ENCODE results near the gene PTMA.

Gene PTMA

DNA sequence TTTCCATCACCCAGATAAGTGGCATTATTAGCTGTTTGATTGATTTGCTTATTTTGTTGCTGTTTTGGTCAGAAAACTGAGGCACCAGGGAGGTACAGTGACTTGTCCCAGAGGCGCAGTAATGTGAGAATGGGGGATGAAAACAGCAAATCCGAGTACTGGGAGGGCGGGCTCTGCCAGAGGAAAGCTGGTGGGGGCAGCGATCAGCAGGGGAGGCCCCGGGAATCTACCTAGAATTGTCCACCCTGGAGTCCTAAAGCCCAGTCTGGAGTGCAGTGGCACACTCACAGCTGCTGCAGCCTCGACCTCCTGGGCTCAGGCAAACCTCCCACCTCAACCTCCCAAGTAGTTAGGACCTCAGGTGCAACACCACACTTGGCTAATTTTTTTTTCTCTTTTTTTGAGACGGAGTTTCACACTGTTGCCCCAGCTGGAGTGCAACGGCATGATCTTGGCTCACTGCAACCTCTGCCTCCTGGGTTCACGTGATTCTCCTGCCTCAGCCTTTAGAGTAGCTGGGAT, 17.0 kb upstream of the PTMA start:
- TF ChIP-seq, protein P1, sequence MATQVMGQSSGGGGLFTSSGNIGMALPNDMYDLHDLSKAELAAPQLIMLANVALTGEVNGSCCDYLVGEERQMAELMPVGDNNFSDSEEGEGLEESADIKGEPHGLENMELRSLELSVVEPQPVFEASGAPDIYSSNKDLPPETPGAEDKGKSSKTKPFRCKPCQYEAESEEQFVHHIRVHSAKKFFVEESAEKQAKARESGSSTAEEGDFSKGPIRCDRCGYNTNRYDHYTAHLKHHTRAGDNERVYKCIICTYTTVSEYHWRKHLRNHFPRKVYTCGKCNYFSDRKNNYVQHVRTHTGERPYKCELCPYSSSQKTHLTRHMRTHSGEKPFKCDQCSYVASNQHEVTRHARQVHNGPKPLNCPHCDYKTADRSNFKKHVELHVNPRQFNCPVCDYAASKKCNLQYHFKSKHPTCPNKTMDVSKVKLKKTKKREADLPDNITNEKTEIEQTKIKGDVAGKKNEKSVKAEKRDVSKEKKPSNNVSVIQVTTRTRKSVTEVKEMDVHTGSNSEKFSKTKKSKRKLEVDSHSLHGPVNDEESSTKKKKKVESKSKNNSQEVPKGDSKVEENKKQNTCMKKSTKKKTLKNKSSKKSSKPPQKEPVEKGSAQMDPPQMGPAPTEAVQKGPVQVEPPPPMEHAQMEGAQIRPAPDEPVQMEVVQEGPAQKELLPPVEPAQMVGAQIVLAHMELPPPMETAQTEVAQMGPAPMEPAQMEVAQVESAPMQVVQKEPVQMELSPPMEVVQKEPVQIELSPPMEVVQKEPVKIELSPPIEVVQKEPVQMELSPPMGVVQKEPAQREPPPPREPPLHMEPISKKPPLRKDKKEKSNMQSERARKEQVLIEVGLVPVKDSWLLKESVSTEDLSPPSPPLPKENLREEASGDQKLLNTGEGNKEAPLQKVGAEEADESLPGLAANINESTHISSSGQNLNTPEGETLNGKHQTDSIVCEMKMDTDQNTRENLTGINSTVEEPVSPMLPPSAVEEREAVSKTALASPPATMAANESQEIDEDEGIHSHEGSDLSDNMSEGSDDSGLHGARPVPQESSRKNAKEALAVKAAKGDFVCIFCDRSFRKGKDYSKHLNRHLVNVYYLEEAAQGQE (IDR thresholded peaks at IDR 0.05; ENCODE audit: insufficient read depth in 1 of 2, low read depth in 2 of 2, low read length in 2 of 2): no peak
- no peak for TF ChIP-seq SIN3A (IDR thresholded peaks at IDR 0.05; ENCODE audit: borderline replicate concordance, insufficient read depth, low read length)
- no peak for TF ChIP-seq POLR2AphosphoS5 (IDR thresholded peaks at IDR 0.05; ENCODE audit: low read depth, low read length)
- TF ChIP-seq FOXP2 (optimal IDR thresholded peaks at IDR 0.05; ENCODE audit: borderline replicate concordance, extremely low read depth, extremely low read length, insufficient read depth): no peak
- no peak for TF ChIP-seq TAF1 (IDR thresholded peaks at IDR 0.05; ENCODE audit: borderline replicate concordance, insufficient read depth, low read length)

DNA sequence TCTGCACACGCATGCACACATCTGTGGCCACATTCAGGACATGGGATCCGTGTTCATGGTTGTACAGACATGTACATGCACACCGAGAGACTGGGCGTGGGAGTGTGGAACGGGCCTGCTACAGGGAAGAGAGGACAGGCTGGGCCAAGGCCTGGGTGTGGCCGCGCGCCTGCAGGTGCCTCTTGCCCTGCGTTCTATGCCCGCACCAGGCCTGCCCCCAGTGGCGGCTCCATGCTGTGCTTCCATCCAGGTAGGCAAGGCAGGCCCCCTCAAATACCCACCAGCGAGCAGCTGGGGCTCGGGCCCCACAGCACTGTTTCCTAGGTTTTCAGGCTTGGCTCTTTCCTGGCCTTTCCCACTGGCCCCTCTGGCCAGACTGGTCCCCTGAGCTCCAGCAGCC, 15.5 kb upstream of the PTMA start:
- no peak for TF ChIP-seq FOXP2 (optimal IDR thresholded peaks at IDR 0.05; ENCODE audit: borderline replicate concordance, extremely low read depth, extremely low read length, insufficient read depth)
- TF ChIP-seq, protein P1 (IDR thresholded peaks at IDR 0.05; ENCODE audit: insufficient read depth in 1 of 2, low read depth in 2 of 2, low read length in 2 of 2): no peak
- TF ChIP-seq SIN3A (IDR thresholded peaks at IDR 0.05; ENCODE audit: borderline replicate concordance, insufficient read depth, low read length): no peak
- no peak for TF ChIP-seq TAF1 (IDR thresholded peaks at IDR 0.05; ENCODE audit: borderline replicate concordance, insufficient read depth, low read length)
- TF ChIP-seq POLR2AphosphoS5 (IDR thresholded peaks at IDR 0.05; ENCODE audit: low read depth, low read length): no peak

DNA sequence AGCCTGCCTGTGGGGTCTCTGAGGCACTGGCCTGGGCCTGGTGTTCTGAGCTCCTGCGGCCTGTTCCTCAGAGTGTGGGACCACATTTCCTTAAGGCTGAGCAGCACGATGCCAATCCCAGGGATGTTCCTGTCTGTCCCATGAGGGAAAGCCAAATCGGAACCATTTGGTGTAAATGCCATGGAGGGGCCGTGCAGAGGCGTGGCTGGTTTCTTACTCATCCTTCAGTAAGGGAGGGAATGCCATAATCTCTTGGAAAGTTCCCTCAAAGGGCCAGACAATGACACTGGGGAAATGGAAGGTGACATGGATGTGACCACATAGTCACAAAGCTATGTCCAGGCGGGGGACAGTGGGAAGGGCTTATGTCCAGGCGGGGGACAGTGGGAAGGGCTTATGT, 14.4 kb upstream of the PTMA start:
- TF ChIP-seq SIN3A (IDR thresholded peaks at IDR 0.05; ENCODE audit: borderline replicate concordance, insufficient read depth, low read length) (no peak), FOXP2 (optimal IDR thresholded peaks at IDR 0.05; ENCODE audit: borderline replicate concordance, extremely low read depth, extremely low read length, insufficient read depth) (no peak), POLR2AphosphoS5 (IDR thresholded peaks at IDR 0.05; ENCODE audit: low read depth, low read length) (no peak), TAF1 (IDR thresholded peaks at IDR 0.05; ENCODE audit: borderline replicate concordance, insufficient read depth, low read length) (no peak)
- TF ChIP-seq, protein P1 (IDR thresholded peaks at IDR 0.05; ENCODE audit: insufficient read depth in 1 of 2, low read depth in 2 of 2, low read length in 2 of 2): no peak

DNA sequence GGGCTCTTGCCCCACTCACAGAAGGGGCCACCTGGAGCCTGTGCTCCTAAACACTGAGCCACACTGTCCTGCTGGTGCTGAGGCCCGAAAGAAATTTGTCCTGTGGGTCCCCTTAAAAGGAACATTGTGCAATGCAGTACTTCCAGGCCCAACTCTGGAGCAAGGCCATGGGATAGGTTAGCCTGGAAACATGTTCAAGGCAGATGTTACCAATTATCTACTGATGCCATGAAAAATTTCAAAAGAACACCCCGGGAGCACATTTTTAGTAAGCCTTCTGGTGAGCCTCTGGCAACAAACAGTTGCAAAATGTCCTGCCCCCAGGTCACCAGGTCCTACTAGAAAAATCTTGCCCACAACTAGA, 12.3 kb upstream of the PTMA start:
- TF ChIP-seq SIN3A (IDR thresholded peaks at IDR 0.05; ENCODE audit: borderline replicate concordance, insufficient read depth, low read length) (no peak), POLR2AphosphoS5 (IDR thresholded peaks at IDR 0.05; ENCODE audit: low read depth, low read length) (no peak), FOXP2 (optimal IDR thresholded peaks at IDR 0.05; ENCODE audit: borderline replicate concordance, extremely low read depth, extremely low read length, insufficient read depth) (no peak), TAF1 (IDR thresholded peaks at IDR 0.05; ENCODE audit: borderline replicate concordance, insufficient read depth, low read length) (no peak)
- TF ChIP-seq, protein P1 (IDR thresholded peaks at IDR 0.05; ENCODE audit: insufficient read depth in 1 of 2, low read depth in 2 of 2, low read length in 2 of 2): no peak

DNA sequence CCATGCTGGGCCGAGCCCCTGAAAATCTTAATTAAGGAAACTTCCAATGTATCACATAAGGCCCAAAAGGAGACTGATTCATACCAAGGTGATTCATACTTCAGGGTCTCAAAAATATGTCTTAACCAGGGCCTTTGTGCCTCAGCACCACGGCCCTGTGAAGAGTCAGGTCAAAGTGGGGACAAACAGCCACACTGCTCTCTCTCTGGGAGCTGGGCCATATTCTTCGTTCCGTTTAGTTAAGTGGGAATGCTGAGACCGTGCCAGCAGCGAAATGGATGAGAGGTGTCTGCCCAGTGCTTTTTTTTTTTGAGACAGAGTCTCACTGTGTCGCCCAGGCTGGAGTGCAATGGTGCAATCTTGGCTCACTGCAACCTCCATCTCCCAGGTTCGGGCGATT, 9.3 kb upstream of the PTMA start:
- TF ChIP-seq FOXP2 (optimal IDR thresholded peaks at IDR 0.05; ENCODE audit: borderline replicate concordance, extremely low read depth, extremely low read length, insufficient read depth): no peak
- TF ChIP-seq POLR2AphosphoS5 (IDR thresholded peaks at IDR 0.05; ENCODE audit: low read depth, low read length): no peak
- no peak for TF ChIP-seq TAF1 (IDR thresholded peaks at IDR 0.05; ENCODE audit: borderline replicate concordance, insufficient read depth, low read length)
- TF ChIP-seq, protein P1 (IDR thresholded peaks at IDR 0.05; ENCODE audit: insufficient read depth in 1 of 2, low read depth in 2 of 2, low read length in 2 of 2): no peak
- no peak for TF ChIP-seq SIN3A (IDR thresholded peaks at IDR 0.05; ENCODE audit: borderline replicate concordance, insufficient read depth, low read length)
